Astrocyte (in vitro differentiated cells and primary cell): ENCODE measurements around the gene CMBL. TPM values are rescaled to one million over a fixed set of nuclear protein-coding genes. Genes with fewer than 3 reads are reported as not detected.

Experiments
- DNase-seq: peaks from one replicate; pipeline ENCODE4 v3.0.0-alpha.2; 2010; ENCODE audit warnings: low read depth
- FAIRE-seq: peaks from 2 replicates; lab custom pipeline; 2011; peaks lifted over from hg19 to GRCh38; lab: Jason Lieb, UNC
- H2AFZ ChIP-seq: 2 replicates; pipeline ENCODE4 v1.6.0; 2012; ENCODE audit warnings: low read depth, low read length, inconsistent platforms
- H3K27ac ChIP-seq: 2 replicates; pipeline ENCODE4 v1.5.1; 2011; ENCODE audit warnings: low read depth, low read length, inconsistent platforms
- H3K27me3 ChIP-seq: 2 replicates; pipeline ENCODE4 v1.6.0; 2011; ENCODE audit warnings: low read length, inconsistent platforms; ENCODE audit not compliant: insufficient read depth
- H3K36me3 ChIP-seq: 2 replicates; pipeline ENCODE4 v1.5.1; 2011; ENCODE audit warnings: low read length, inconsistent platforms; ENCODE audit not compliant: insufficient read depth
- H3K4me1 ChIP-seq: 2 replicates; pipeline ENCODE4 v1.5.1; 2011; ENCODE audit warnings: low read length, inconsistent platforms; ENCODE audit not compliant: insufficient read depth
- H3K4me2 ChIP-seq: 2 replicates; pipeline ENCODE4 v1.6.0; 2012; ENCODE audit warnings: low read length, inconsistent platforms
- H3K4me3 ChIP-seq: 2 replicates; pipeline ENCODE4 v1.5.1; 2011; ENCODE audit warnings: low read depth, mild to moderate bottlenecking, low read length, inconsistent platforms; ENCODE audit not compliant: insufficient read depth
- H3K79me2 ChIP-seq: 2 replicates; pipeline ENCODE4 v1.6.0; 2012; ENCODE audit warnings: mild to moderate bottlenecking, low read length, inconsistent platforms; ENCODE audit not compliant: insufficient read depth
- H3K9ac ChIP-seq: 2 replicates; pipeline ENCODE4 v1.6.0; 2012; ENCODE audit warnings: mild to moderate bottlenecking, low read length, inconsistent platforms
- H3K9me3 ChIP-seq: 2 replicates; pipeline ENCODE4 v1.5.1; 2012; ENCODE audit warnings: low read depth, mild to moderate bottlenecking, low read length, inconsistent platforms; ENCODE audit not compliant: insufficient read depth
- H4K20me1 ChIP-seq: 2 replicates; pipeline ENCODE4 v1.6.0; 2012; ENCODE audit warnings: low read length, inconsistent platforms; ENCODE audit not compliant: insufficient read depth
- H3K27ac Mint-ChIP-seq: one replicate; pipeline ENCODE4 v1.8.0; 2021; ENCODE audit warnings: mild to moderate bottlenecking, mixed read lengths; ENCODE audit not compliant: unreplicated experiment
- H3K27me3 Mint-ChIP-seq: one replicate; pipeline ENCODE4 v1.8.0; 2021; ENCODE audit warnings: low read depth, mixed read lengths; ENCODE audit not compliant: unreplicated experiment
- H3K36me3 Mint-ChIP-seq: one replicate; pipeline ENCODE4 v1.8.0; 2021; ENCODE audit warnings: low read depth, mixed read lengths; ENCODE audit not compliant: unreplicated experiment
- H3K4me1 Mint-ChIP-seq: one replicate; pipeline ENCODE4 v1.8.0; 2021; ENCODE audit warnings: low read depth, mixed read lengths; ENCODE audit not compliant: unreplicated experiment
- H3K4me3 Mint-ChIP-seq: one replicate; pipeline ENCODE4 v1.8.0; 2021; ENCODE audit warnings: mild to moderate bottlenecking, moderate library complexity, mixed read lengths; ENCODE audit not compliant: unreplicated experiment
- H3K9me3 Mint-ChIP-seq: one replicate; pipeline ENCODE4 v1.8.0; 2021; ENCODE audit warnings: mild to moderate bottlenecking, mixed read lengths; ENCODE audit not compliant: unreplicated experiment
- CTCF ChIP-seq: IDR thresholded peaks from 2 replicates; pipeline ENCODE4 v1.5.1; 2011; ENCODE audit warnings: low read depth, mild to moderate bottlenecking, inconsistent platforms, low read length, moderate library complexity; ENCODE audit not compliant: insufficient read depth
- EZH2 ChIP-seq: IDR thresholded peaks from 2 replicates; pipeline ENCODE4 v1.6.1; 2012; ENCODE audit warnings: mild to moderate bottlenecking, low read length, inconsistent platforms; ENCODE audit not compliant: insufficient read depth
- total RNA-seq: library from RNA; stranded (reverse); gene quantifications from 2 replicates; pipeline ENCODE4 v1.2.1, GENCODE V29; 2021

Gene CMBL
- total RNA-seq, 1 donor from 2014 or later: 39.7 TPM

GRCh38 chr5:10290438-10290837, 17.3 kb downstream of the CMBL start:
- Mint-ChIP-seq H3K27ac (no peak overlapping the region), H3K27me3 (no peaks in the 10 kb centered on the region), H3K4me3 (no peak overlapping the region), H3K36me3 (peaks cover 27% of the 10 kb centered on the region), H3K4me1 (no peaks in the 10 kb centered on the region), H3K9me3 (peaks cover 4% of the 10 kb centered on the region)
- TF ChIP-seq CTCF (no peak), EZH2 (no peak)
- Histone ChIP-seq H3K4me2 (no peak overlapping the region), H4K20me1 (peaks cover 11% of the 10 kb centered on the region), H2AFZ (no peak overlapping the region), H3K9ac (no peak overlapping the region), H3K27ac (no peak overlapping the region), H3K79me2 (no peaks in the 10 kb centered on the region), H3K9me3 (no peaks in the 10 kb centered on the region), H3K4me1 (peaks cover 4% of the 10 kb centered on the region), H3K27me3 (no peaks in the 10 kb centered on the region), H3K4me3 (no peak overlapping the region), H3K36me3 (no peaks in the 10 kb centered on the region)
- FAIRE-seq: no peak
- no peak for DNase-seq

GRCh38 chr5:10289991-10290390, 17.7 kb downstream of the CMBL start:
- H3K27me3 ChIP-seq: no peaks in the 10 kb centered on the region
- H3K4me2 ChIP-seq: no peak overlapping the region
- Mint-ChIP-seq H3K4me3 (no peak overlapping the region), H3K36me3 (peaks cover 27% of the 10 kb centered on the region), H3K4me1 (no peaks in the 10 kb centered on the region), H3K9me3 (peaks cover 4% of the 10 kb centered on the region), H3K27ac (no peak overlapping the region), H3K27me3 (no peaks in the 10 kb centered on the region)
- H3K9ac ChIP-seq: no peak overlapping the region
- no peak overlapping the region for H3K27ac ChIP-seq
- peaks cover 4% of the 10 kb centered on the region for H3K4me1 ChIP-seq
- H3K36me3 ChIP-seq: no peaks in the 10 kb centered on the region
- H3K4me3 ChIP-seq: no peak overlapping the region
- no peaks in the 10 kb centered on the region for H3K9me3 ChIP-seq
- no peak overlapping the region for H2AFZ ChIP-seq
- no peak for FAIRE-seq
- TF ChIP-seq CTCF (no peak), EZH2 (no peak)
- DNase-seq: no peak
- H4K20me1 ChIP-seq: peaks cover 11% of the 10 kb centered on the region
- H3K79me2 ChIP-seq: no peaks in the 10 kb centered on the region

- Mint-ChIP-seq H3K9me3 (peaks cover 4% of the 10 kb centered on the region), H3K27ac (no peak overlapping the region), H3K4me1 (no peaks in the 10 kb centered on the region), H3K36me3 (peaks cover 24% of the 10 kb centered on the region), H3K27me3 (no peaks in the 10 kb centered on the region), H3K4me3 (no peak overlapping the region)
- DNase-seq (no peak), FAIRE-seq (no peak)
- no peak overlapping the region for H3K27ac ChIP-seq
- no peak overlapping the region for H3K9ac ChIP-seq
- H3K27me3 ChIP-seq: no peaks in the 10 kb centered on the region
- TF ChIP-seq EZH2 (no peak), CTCF (no peak)
- no peaks in the 10 kb centered on the region for H3K4me1 ChIP-seq
- no peak overlapping the region for H3K4me3 ChIP-seq
- peaks cover 7% of the 10 kb centered on the region for H4K20me1 ChIP-seq
- H3K36me3 ChIP-seq: no peaks in the 10 kb centered on the region
- H3K9me3 ChIP-seq: no peaks in the 10 kb centered on the region
- no peaks in the 10 kb centered on the region for H3K79me2 ChIP-seq
- H3K4me2 ChIP-seq: no peak overlapping the region
- no peak overlapping the region for H2AFZ ChIP-seq
Measured at GRCh38 chr5:10289353-10289752, 18.3 kb downstream of the CMBL start.
